ENCODE data around the gene NEFH.
A peak's percentile ranks its signal among the peaks of the same experiment; 100 is the strongest.
"Not testable (repeated sequence)": the region's sequence is repeated elsewhere in the genome, so short reads cannot be mapped to it uniquely, and the experiment has no call there.

The NEFH gene

GRCh38 chr22:29461263-29461662, 18.8 kb upstream of the NEFH start:
- DNase-seq (ENCODE audit: low spot score), result no peak

- DNase-seq (ENCODE audit: low spot score), result no peak
Measured at GRCh38 chr22:29463629-29464028, 16.4 kb upstream of the NEFH start.

- DNase-seq (ENCODE audit: low spot score), result no peak
Measured at GRCh38 chr22:29464581-29464980, 15.4 kb upstream of the NEFH start.

GRCh38 chr22:29469755-29470154, 10.3 kb upstream of the NEFH start:
- no peak for DNase-seq (ENCODE audit: low spot score)

GRCh38 chr22:29470159-29470855, 9.7 kb upstream of the NEFH start:
- peak; percentile 95 for DNase-seq (ENCODE audit: low spot score)

GRCh38 chr22:29473001-29473400, 7.0 kb upstream of the NEFH start:
- no peak for DNase-seq (ENCODE audit: low spot score)

GRCh38 chr22:29475550-29475949, 4.5 kb upstream of the NEFH start:
- no peak for DNase-seq (ENCODE audit: low spot score)

- DNase-seq (ENCODE audit: low spot score), result peak; percentile 39
Measured at GRCh38 chr22:29476116-29476515, 3.9 kb upstream of the NEFH start.

GRCh38 chr22:29477723-29478318, 2.2 kb upstream of the NEFH start:
- DNase-seq (ENCODE audit: low spot score), result no peak

- DNase-seq (ENCODE audit: low spot score), result peak; percentile 74
Measured at GRCh38 chr22:29478326-29479276, 1.4 kb upstream of the NEFH start.

- no peak for DNase-seq (ENCODE audit: low spot score)
Measured at GRCh38 chr22:29480262-29480511, 169 bp downstream of the NEFH start.

- peak; percentile 79 for DNase-seq (ENCODE audit: low spot score)
Measured at GRCh38 chr22:29480512-29481264, 670 bp downstream of the NEFH start.

- DNase-seq (ENCODE audit: low spot score), result peak; percentile 82
Measured at GRCh38 chr22:29481265-29482000, 1.4 kb downstream of the NEFH start.

- no peak for DNase-seq (ENCODE audit: low spot score)
Measured at GRCh38 chr22:29482253-29482652, 2.2 kb downstream of the NEFH start.

GRCh38 chr22:29482726-29483125, 2.7 kb downstream of the NEFH start:
- DNase-seq (ENCODE audit: low spot score), result no peak

- no peak for DNase-seq (ENCODE audit: low spot score)
Measured at GRCh38 chr22:29483254-29483653, 3.2 kb downstream of the NEFH start.

GRCh38 chr22:29484642-29485041, 4.6 kb downstream of the NEFH start:
- no peak for DNase-seq (ENCODE audit: low spot score)

GRCh38 chr22:29485448-29485847, 5.4 kb downstream of the NEFH start:
- no peak for DNase-seq (ENCODE audit: low spot score)

- DNase-seq (ENCODE audit: low spot score), result no peak
Measured at GRCh38 chr22:29487426-29487986, 7.5 kb downstream of the NEFH start.

GRCh38 chr22:29489127-29489780, 9.2 kb downstream of the NEFH start:
- DNase-seq (ENCODE audit: low spot score), result not testable (repeated sequence)

GRCh38 chr22:29491012-29491411, 11.0 kb downstream of the NEFH start:
- no peak for DNase-seq (ENCODE audit: low spot score)

All from iPS-NIHi11 (cell line).